Measurements from ENCODE around the gene YPEL5.

The YPEL5 gene

GRCh38 chr2:30165050-30165520 is 18.3 kb downstream of the YPEL5 start:
- DNase-seq (ENCODE audit: low spot score): peak; percentile 95

GRCh38 chr2:30165617-30166016 is 18.8 kb downstream of the YPEL5 start:
- no peak for DNase-seq (ENCODE audit: low spot score)

DNA sequence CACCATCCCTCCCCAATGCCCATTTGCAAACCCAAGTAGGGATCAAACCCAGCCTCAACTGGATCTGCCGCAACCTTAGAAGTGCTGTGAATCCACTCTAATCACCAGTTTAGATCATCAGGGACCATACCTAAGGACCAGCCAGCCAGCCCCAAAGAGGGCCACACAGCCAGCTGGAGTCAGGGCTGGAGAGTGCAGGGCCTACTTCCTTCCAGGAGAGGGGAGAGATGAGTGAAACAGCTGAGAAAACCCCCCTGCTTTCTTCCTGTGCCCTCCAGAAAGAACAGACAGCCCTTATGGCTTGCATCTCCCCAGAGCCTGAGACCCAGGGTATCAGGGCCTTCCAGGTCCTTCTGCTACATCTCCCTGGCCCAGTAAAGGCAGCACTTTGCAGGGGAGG is 25.8 kb downstream of the YPEL5 start:
- DNase-seq (ENCODE audit: low spot score): no peak

GRCh38 chr2:30177440-30177839 is 30.6 kb downstream of the YPEL5 start:
- no peak for DNase-seq (ENCODE audit: low spot score)

DNA sequence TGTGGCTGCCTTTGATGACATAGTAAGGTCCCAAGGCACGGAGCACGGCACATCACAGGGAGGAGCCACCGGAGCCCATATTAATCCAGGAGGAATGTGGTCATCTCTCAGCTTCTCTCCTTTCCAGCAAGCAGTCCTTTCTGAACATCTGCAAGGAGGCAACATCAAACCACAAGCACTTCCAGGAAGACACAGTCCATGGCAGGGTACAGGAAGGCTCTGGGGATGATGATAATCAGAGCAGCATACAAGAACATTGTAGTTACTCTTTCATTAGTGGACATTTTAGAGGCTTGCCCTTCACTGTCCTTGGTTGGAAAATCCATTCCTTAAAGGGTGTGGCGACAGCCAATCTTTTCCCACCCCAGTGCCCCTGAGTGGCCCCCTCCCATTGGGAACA is 31.1 kb downstream of the YPEL5 start:
- no peak for DNase-seq (ENCODE audit: low spot score)

DNA sequence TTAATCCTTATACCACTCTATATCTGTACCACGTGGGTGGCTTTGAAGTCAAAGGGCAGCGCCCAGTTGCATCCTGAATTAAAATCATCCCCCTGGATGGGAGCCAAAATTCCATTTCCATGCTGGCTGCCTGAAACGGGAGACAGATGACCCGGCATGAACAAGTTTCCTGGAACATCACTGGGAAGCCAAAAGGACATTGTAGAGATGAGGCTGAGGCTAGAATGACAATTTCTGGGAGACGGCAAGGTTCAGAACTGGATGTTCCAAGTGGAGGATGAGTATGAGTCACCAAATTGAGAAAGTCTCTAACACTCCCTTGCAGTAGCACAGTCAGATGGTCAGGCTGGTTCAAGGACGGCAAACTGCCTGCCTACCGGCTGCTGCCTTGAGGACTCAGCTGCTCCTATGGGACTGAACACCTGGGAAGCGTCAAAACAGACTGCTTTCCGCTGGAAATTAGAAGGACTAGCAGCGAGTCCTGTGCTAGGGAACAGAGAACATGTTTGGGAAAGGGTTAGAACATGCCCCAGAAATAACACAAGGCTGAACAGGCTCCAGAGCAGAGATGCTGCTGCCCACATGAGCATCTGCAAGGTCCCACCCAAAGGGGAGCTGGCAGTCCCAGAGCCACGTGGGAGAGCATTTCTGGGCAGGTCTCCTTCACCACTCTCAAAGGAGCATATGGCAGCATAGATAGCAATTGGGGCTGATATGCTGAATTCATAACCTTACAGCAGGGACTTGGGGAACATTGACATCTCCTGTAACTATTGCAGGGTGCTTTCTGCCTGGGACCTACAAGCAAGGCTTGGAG is 32.0 kb downstream of the YPEL5 start:
- peak; percentile 16 for DNase-seq (ENCODE audit: low spot score)

- no peak for DNase-seq (ENCODE audit: low spot score)
These were observed 32.7 kb downstream of the YPEL5 start for GRCh38 chr2:30179536-30179935.

- no peak for DNase-seq (ENCODE audit: low spot score)
These were observed 33.4 kb downstream of the YPEL5 start for GRCh38 chr2:30180226-30180625.

DNA sequence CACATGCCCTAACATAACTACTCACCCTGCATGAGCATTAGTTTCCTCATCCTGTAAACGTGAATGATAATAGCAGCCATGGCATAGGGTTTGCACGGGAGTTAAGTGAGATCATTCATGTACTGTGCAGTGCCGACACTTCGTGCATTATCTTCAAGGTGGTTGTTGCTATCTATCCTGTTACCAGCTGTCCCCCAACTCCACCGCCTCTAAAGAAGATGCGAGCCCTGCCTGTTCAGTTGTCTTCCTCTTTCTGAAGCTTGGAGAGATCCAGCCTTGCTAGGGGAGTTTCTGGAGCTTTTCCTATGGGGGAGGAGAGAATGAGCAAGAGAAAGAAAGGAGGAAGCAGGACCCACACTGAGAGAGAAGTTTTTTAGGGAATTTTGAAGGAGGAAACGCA is 34.4 kb downstream of the YPEL5 start:
- no peak for DNase-seq (ENCODE audit: low spot score)

DNA sequence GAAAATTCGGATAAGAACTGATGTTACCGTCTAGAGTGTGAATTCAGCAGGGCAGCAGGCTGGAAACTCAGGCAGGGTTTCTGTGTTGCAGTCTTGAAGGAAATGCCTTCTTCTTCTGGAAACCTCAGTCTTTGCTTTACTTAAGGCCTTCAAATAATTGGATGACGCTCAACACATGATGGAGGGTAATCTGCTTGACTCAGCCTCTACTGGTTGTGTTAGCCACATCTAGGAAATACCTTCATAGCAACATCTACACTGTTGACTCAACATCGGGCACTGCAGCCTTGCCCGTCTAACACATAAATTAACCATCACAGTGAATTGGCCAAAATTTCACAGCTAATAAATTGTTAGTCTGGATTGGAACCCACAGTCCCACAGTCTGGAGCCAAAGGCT is 37.2 kb downstream of the YPEL5 start:
- no peak for DNase-seq (ENCODE audit: low spot score)

- no peak for DNase-seq (ENCODE audit: low spot score)
These were observed 38.4 kb downstream of the YPEL5 start for GRCh38 chr2:30185178-30185577.

- no peak for DNase-seq (ENCODE audit: low spot score)
These were observed 41.5 kb downstream of the YPEL5 start for GRCh38 chr2:30188292-30188691.

GRCh38 chr2:30190637-30191036 is 43.8 kb downstream of the YPEL5 start:
- no peak for DNase-seq (ENCODE audit: low spot score)

DNA sequence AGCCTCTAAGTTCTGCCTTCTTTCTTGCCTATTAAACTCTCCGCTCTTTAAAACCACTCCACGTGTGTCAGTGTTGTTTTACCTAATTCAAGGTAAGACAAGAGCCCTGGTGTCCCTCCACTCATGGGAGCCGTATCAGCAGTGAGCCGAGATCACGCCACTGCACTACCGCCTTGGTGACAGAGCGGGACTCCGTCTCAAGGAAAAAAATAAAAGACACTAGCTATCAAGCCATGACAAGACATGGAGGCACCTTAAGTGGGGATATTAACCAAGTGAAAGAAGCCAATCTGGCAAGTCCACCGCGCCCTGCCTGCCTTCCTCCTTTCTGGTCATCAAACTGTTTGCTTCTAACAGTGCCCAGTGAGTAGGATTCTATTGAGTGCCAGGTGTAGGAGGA is 44.3 kb downstream of the YPEL5 start:
- no peak for DNase-seq (ENCODE audit: low spot score)

GRCh38 chr2:30191819-30192271 is 45.0 kb downstream of the YPEL5 start:
- DNase-seq (ENCODE audit: low spot score): no peak

DNA sequence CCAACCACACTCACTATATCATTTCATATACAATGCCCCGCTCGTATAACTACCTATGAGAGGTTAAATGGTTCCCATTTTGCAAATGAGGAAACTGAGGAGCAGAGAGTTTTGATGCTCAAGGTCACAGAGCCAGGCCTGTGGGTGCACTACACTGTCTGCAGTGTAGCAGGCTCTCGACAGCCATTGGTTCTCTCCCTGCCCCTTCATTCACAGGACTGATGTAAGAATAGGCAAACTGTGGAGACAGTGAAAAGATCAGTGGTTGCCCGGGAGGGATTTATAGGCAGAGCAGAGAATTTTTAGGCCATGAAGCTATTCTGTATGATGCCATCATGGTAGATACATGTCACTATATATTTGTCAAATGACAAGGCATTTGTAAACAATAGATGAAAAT is 45.5 kb downstream of the YPEL5 start:
- DNase-seq (ENCODE audit: low spot score): no peak

DNA sequence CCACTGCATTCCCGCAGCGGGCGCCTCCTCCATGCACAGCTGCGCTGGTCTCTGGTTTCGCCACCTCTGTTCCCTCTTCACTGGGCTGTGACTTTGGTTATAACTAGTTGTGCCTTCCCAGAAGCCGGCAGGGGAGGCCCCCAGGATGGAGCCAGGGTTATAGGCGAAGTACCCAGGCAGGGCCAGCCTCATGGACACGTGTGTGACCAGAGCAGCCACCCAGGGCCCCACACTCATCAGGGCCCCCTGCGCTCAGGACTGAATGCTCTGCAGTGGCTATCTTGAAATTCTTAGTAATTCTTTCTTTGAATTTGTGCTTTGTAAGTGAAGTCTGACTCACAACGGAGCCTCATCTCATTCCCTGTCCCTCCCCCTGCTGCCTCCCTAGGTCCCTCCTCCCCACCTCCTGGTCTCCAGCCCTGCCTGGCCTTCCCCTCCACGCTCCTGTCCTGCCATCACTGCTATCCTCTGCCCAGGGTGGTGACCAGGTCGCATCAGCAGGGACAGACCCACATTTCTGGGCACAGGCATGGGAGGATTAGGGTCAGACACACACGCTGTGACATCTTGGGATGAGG is 46.4 kb downstream of the YPEL5 start:
- DNase-seq (ENCODE audit: low spot score): no peak

- no peak for DNase-seq (ENCODE audit: low spot score)
These were observed 47.6 kb downstream of the YPEL5 start for GRCh38 chr2:30194421-30194820.

DNA sequence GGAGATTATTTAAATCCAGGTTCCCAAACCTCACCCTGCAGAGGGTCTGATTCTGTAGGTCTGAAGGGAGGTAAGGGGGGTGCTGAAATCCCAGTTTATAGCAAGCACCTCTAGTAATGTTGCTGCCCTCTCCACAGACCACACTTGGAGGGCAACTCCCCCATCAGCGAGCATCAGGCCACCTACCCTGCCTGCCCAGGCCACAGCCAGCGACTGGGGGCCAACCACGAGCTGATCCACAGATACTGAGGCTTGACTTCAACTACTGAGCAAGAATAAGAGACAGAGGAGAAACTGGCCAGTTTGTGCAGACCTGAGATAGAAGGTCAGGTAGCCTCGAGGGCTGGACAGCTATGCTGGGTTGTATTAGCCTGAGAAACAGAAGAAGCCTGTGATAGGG is 48.2 kb downstream of the YPEL5 start:
- no peak for DNase-seq (ENCODE audit: low spot score)

GRCh38 chr2:30197570-30198192 is 50.9 kb downstream of the YPEL5 start:
- DNase-seq (ENCODE audit: low spot score): no peak

GRCh38 chr2:30201990-30202389 is 55.2 kb downstream of the YPEL5 start:
- DNase-seq (ENCODE audit: low spot score): no peak

DNA sequence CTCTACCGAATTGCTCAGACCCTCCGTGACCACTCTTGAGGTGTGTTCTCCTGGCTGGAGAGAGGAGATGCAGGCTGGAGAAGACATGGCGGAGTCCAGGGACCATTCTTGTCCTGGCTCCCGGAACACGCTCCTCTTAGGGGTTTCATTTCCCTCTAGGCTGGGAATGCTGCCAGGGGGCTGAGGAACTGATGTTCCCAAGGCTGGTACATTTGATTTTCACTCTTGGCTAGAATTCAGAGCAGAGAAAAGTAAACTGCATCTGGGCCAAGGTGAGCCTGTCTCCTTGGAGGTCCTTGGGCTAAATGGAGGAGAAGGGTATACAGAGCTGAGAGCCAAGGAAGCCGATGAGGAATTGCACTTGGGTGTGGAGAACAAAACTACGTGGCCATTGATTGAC is 56.3 kb downstream of the YPEL5 start:
- no peak for DNase-seq (ENCODE audit: low spot score)

DNA sequence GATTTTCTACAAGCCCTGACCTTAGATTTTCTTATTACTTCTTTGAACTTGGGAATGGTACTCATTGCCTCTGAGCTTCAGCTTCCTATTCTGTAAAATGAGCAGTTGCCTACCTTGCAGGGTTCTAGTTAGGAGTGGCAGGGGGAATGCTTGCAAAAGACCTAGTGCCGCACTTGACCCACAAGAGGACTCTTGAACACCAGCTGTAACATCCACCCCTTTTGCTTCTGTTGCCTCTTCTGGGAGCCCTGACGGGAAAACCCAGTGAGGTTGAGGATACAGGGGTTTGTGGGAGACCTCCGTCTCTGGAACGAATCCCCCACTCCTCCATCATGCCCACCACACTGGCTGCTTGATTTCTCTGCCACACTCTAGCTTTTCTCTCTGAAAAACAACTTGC is 57.5 kb downstream of the YPEL5 start:
- no peak for DNase-seq (ENCODE audit: low spot score)

All from COLO829 (cell line).